A673 (cell line): ENCODE data around the gene FOXQ1. TPM values are rescaled to one million over a fixed set of nuclear protein-coding genes. Genes with fewer than 3 reads are reported as not detected.
A peak's percentile ranks its signal among the peaks of the same experiment; 100 is the strongest.

ENCODE experiments used
- BruUV-seq: library from RNA; stranded (reverse); fragments of 400-500 nt; replicated peaks from 2 replicates; lab custom pipeline; 2021; lab: Mats Ljungman, UMichigan
- CTCF ChIA-PET: fragments of 300-600 bp; sonication (Branson Sonifier 250); formaldehyde crosslinking; loops from one replicate; lab custom pipeline; 2022; ENCODE audit warnings: antibody characterized with exemption; lab: Charles Lee
- POLR2A ChIA-PET: fragments of 300-600 bp; sonication (Branson Sonifier 250); formaldehyde crosslinking; loops from one replicate; lab custom pipeline; 2022; ENCODE audit warnings: antibody characterized with exemption; ENCODE audit not compliant: low non-redundant PET; lab: Charles Lee
- DNase-seq: peaks from one replicate; pipeline ENCODE4 v3.0.0-alpha.2; 2015; ENCODE audit warnings: low spot score
- H3K27ac ChIP-seq: fragments of 200-600 bp; sonication (generic); 2 replicates; pipeline ENCODE4 v1.5.1; 2016; ENCODE audit warnings: mixed run types, low read depth, mild to moderate bottlenecking, mixed read lengths, antibody characterized with exemption, low read length; ENCODE audit not compliant: poor library complexity, severe bottlenecking
- H3K27me3 ChIP-seq: fragments of 200-600 bp; sonication (generic); replicated peaks from 2 replicates; pipeline ENCODE4 v1.6.1; 2017; ENCODE audit warnings: mixed run types, low read depth, mild to moderate bottlenecking, mixed read lengths, antibody characterized with exemption, low read length; ENCODE audit not compliant: insufficient read depth, poor library complexity
- H3K36me3 ChIP-seq: fragments of 200-600 bp; sonication (generic); 2 replicates; pipeline ENCODE4 v1.6.1; 2016; ENCODE audit warnings: mixed run types, mild to moderate bottlenecking, mixed read lengths, antibody characterized with exemption, low read length; ENCODE audit not compliant: insufficient read depth, poor library complexity, severe bottlenecking
- H3K4me1 ChIP-seq: fragments of 200-600 bp; sonication (generic); 2 replicates; pipeline ENCODE4 v1.6.1; 2017; ENCODE audit warnings: mixed run types, mild to moderate bottlenecking, mixed read lengths, antibody characterized with exemption, low read length; ENCODE audit not compliant: insufficient read depth, poor library complexity, severe bottlenecking
- H3K4me3 ChIP-seq: fragments of 200-600 bp; sonication (generic); 2 replicates; pipeline ENCODE4 v1.5.1; 2016; ENCODE audit warnings: low read depth, mixed run types, mild to moderate bottlenecking, mixed read lengths, low read length; ENCODE audit not compliant: poor library complexity, severe bottlenecking
- H3K9me3 ChIP-seq: fragments of 200-600 bp; sonication (generic); 2 replicates; pipeline ENCODE4 v1.6.1; 2016; ENCODE audit warnings: mixed run types, low read depth, mild to moderate bottlenecking, mixed read lengths, antibody characterized with exemption, low read length; ENCODE audit not compliant: poor library complexity, severe bottlenecking
- CTCF ChIP-seq: fragments of 300-800, 200-600 bp; sonication (generic); conservative IDR thresholded peaks from 2 replicates; pipeline ENCODE4 v1.5.1; 2017; ENCODE audit warnings: low read depth, mild to moderate bottlenecking, antibody characterized with exemption, low read length, moderate library complexity, mixed read lengths
- EZH2 ChIP-seq: fragments of 200-600 bp; sonication (generic); IDR thresholded peaks from 2 replicates; pipeline ENCODE4 v1.6.1; 2017; ENCODE audit warnings: borderline replicate concordance, low read depth, mild to moderate bottlenecking, mixed read lengths, antibody characterized with exemption, low read length; ENCODE audit not compliant: poor library complexity, severe bottlenecking
- intact Hi-C: fragments of 100-400 bp; cut with micrococcal nuclease; formaldehyde crosslinking; loops from one replicate; pipeline ENCODE4 v1.10.0; 2022; ENCODE audit not compliant: unreplicated experiment
- total RNA-seq: library from RNA; stranded (reverse); gene quantifications from 2 replicates; pipeline ENCODE4 v1.2.3, GENCODE V29; 2021

The FOXQ1 gene
- total RNA-seq, 1 experiment from 2014 or later = not detected

DNA sequence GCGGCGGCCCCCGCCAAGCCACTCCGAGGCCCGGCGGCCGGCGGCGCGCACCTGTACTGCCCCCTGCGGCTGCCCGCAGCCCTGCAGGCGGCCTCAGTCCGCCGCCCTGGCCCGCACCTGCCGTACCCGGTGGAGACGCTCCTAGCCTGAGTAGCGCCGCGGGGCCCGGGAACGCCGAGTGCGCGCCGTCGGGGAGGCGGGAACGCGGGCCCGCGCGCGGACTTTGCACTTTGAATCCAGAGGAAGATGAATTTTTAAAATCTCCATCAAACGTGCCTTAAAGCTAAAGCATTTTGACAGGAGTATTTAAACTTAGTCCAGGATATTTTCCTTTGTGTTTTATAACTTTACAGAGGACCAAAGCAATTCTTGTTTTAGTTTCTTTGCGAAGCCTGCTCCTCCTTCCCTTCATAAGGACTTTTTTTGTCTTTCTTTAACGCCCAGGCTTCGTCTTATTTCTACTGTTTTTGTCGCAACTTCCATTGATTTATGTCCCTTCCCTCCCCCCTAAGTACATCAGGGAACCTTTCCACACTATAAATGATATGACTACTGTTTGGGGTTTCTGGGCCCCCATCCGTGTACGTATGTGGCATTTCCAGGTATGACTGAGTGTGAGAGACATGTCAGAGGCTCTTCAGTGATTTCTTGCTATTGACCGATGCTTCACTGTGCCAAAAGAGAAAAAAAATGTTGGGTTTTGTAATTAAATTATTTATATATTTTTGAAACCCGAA is 2.0 kb downstream of the FOXQ1 start:
- Histone ChIP-seq H3K27me3 (peaks cover 70% of the 10 kb centered on the region), H3K27ac (no peak overlapping the region), H3K36me3 (no peaks in the 10 kb centered on the region), H3K4me3 (no peak overlapping the region), H3K9me3 (no peaks in the 10 kb centered on the region), H3K4me1 (peaks cover 9% of the 10 kb centered on the region)
- DNase-seq = no peak
- POLR2A ChIA-PET = interaction anchor here (0.6 kb wide), 1 partner anchor 78 kb away, joined by 3 read pairs; no protein-coding TSS in a partner anchor
- BruUV-seq = no TSS peak
- peak; percentile 89 for TF ChIP-seq EZH2
- no peak; the same call in 1 of the 2 replicates for TF ChIP-seq CTCF
- intact Hi-C loops = no loop called here
- CTCF ChIA-PET = no interaction called here

DNA sequence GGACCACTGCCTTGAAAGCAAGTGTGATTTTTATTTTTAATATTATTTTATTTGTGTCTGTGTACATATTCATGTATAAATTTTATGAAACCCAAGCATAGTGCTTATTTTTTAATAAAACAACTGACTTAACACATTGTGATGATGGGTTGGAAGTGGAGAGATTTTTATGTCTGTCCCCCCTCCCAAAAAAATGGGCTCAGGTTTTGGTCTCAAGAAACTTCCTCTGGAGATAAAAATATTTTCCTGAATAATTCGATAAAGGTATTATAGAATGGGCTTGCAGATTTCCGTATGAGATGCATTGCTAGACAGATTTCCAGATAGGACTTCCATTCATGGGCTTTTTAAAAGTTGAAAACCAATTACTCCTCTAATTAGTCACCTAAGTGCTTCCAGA is 2.7 kb downstream of the FOXQ1 start:
- intact Hi-C loops = no loop called here
- no peak for TF ChIP-seq EZH2
- no peak for TF ChIP-seq CTCF
- H3K9me3 ChIP-seq = no peaks in the 10 kb centered on the region
- peaks cover 63% of the 10 kb centered on the region for H3K27me3 ChIP-seq
- DNase-seq = no peak
- no peak overlapping the region for H3K27ac ChIP-seq
- H3K4me1 ChIP-seq = peaks cover 9% of the 10 kb centered on the region
- POLR2A ChIA-PET = no interaction called here
- no peaks in the 10 kb centered on the region for H3K36me3 ChIP-seq
- no TSS peak for BruUV-seq
- CTCF ChIA-PET = no interaction called here
- no peak overlapping the region for H3K4me3 ChIP-seq

DNA sequence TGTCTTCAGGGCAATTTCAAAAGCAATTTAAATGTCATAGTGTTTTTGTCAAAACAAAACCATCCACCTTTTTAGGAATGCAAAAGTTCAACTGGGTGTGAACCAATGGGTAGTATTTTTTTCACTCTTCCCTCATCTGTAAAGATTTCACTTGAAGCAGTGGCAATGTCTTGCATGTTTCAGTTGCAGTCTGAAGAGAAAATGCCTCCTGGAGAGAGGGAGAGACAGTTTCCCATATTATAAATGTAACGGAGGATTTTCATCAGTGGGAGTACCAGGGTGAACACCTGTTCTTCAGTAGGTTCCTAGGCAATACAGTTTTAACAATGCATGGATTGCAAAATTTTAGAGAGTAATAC is 3.3 kb downstream of the FOXQ1 start:
- H3K36me3 ChIP-seq = no peaks in the 10 kb centered on the region
- no peaks in the 10 kb centered on the region for H3K9me3 ChIP-seq
- TF ChIP-seq CTCF = no peak
- no peak overlapping the region for H3K4me3 ChIP-seq
- H3K27ac ChIP-seq = no peak overlapping the region
- no peak for DNase-seq
- ChIA-PET POLR2A (no interaction called here), CTCF (no interaction called here)
- BruUV-seq = no TSS peak
- H3K27me3 ChIP-seq = peaks cover 57% of the 10 kb centered on the region
- intact Hi-C loops = no loop called here
- H3K4me1 ChIP-seq = peaks cover 9% of the 10 kb centered on the region
